Chondrocyte (in vitro differentiated cells): Measurements from ENCODE around the gene UBE2L3. TPM values are rescaled to one million over a fixed set of nuclear protein-coding genes. Genes with fewer than 3 reads are reported as not detected.

Source experiments
- DNase-seq: peaks from one replicate; pipeline ENCODE4 v3.0.0; 2021; ENCODE audit warnings: mixed read lengths, low spot score
- H3K27ac Mint-ChIP-seq: one replicate; pipeline ENCODE4 v1.8.0; 2021; ENCODE audit warnings: mild to moderate bottlenecking, moderate library complexity, mixed read lengths; ENCODE audit not compliant: unreplicated experiment
- H3K27me3 Mint-ChIP-seq: 2 replicates; pipeline ENCODE4 v1.8.0; 2021; ENCODE audit warnings: low read depth, mixed read lengths
- H3K36me3 Mint-ChIP-seq: 2 replicates; pipeline ENCODE4 v1.8.0; 2021; ENCODE audit warnings: low read depth, mixed read lengths
- H3K4me1 Mint-ChIP-seq: 2 replicates; pipeline ENCODE4 v1.8.0; 2021; ENCODE audit warnings: low read depth, mild to moderate bottlenecking, mixed read lengths
- H3K4me3 Mint-ChIP-seq: one replicate; pipeline ENCODE4 v1.8.0; 2021; ENCODE audit warnings: mild to moderate bottlenecking, moderate library complexity, mixed read lengths; ENCODE audit not compliant: unreplicated experiment
- H3K9me3 Mint-ChIP-seq: 2 replicates; pipeline ENCODE4 v1.8.0; 2021; ENCODE audit warnings: low read depth, mixed read lengths
- total RNA-seq: library from RNA; stranded (reverse); gene quantifications from 3 replicates; pipeline ENCODE4 v1.2.1, GENCODE V29; 2021
- TF ChIP-seq, protein P1 (sequence below): fragments of 200-600 bp; sonication (generic); IDR thresholded peaks from 2 replicates; pipeline ENCODE4 v1.5.0; 2021; ENCODE audit warnings: antibody characterized with exemption, mild to moderate bottlenecking, moderate library complexity

UBE2L3 gene
- total RNA-seq, 1 donor from 2014 or later = 53.2 TPM

DNA sequence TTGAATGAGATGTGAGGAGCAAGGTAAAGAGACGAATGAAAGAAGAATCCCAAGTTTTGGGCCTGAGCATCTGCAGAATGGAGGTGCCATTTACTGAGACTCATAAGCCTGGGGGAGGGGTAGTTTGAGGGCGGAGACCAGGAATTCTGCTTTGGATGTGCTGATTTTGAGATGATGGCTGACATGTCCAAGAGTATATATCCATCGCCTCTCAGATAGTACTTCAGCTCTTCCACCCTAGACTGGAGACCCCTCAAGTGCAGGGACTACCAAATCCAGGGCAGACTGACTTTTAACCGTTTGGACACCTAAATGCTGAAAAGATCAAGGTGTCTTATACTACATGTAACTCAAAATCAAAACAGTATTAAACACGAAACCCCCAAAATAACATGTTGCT is 73.3 kb downstream of the UBE2L3 start:
- Mint-ChIP-seq H3K27ac (no peak overlapping the region), H3K27me3 (no peaks in the 10 kb centered on the region), H3K4me3 (peak overlapping the region; percentile 87), H3K4me1 (peaks cover 23% of the 10 kb centered on the region), H3K9me3 (no peaks in the 10 kb centered on the region), H3K36me3 (peaks cover 4% of the 10 kb centered on the region)
- TF ChIP-seq, protein P1, sequence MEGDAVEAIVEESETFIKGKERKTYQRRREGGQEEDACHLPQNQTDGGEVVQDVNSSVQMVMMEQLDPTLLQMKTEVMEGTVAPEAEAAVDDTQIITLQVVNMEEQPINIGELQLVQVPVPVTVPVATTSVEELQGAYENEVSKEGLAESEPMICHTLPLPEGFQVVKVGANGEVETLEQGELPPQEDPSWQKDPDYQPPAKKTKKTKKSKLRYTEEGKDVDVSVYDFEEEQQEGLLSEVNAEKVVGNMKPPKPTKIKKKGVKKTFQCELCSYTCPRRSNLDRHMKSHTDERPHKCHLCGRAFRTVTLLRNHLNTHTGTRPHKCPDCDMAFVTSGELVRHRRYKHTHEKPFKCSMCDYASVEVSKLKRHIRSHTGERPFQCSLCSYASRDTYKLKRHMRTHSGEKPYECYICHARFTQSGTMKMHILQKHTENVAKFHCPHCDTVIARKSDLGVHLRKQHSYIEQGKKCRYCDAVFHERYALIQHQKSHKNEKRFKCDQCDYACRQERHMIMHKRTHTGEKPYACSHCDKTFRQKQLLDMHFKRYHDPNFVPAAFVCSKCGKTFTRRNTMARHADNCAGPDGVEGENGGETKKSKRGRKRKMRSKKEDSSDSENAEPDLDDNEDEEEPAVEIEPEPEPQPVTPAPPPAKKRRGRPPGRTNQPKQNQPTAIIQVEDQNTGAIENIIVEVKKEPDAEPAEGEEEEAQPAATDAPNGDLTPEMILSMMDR = no peak
- no peak for DNase-seq

DNA sequence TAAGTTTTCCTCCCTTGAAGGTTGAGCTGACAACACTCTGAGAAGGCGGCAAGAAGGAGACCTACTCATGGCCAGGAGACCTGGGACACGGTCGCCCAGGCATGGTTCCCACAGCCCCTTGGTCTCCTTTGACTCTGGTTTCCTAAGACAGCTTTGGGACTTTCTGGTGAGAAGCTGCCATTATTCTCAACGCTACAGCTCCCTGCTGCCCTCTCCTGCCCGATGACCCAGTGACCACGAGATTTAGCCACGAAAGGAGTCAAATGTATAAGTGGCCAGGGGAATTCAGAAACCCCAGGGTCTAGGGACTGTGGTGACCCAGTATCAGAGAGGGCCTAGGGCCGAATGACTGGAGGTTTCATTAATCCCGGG is 73.9 kb downstream of the UBE2L3 start:
- Mint-ChIP-seq H3K9me3 (no peaks in the 10 kb centered on the region), H3K27me3 (no peaks in the 10 kb centered on the region), H3K4me1 (peaks cover 24% of the 10 kb centered on the region), H3K27ac (peak overlapping the region; percentile 90), H3K36me3 (peaks cover 4% of the 10 kb centered on the region), H3K4me3 (peak overlapping the region; percentile 87)
- no peak for DNase-seq
- TF ChIP-seq, protein P1 = peak; percentile 73

DNA sequence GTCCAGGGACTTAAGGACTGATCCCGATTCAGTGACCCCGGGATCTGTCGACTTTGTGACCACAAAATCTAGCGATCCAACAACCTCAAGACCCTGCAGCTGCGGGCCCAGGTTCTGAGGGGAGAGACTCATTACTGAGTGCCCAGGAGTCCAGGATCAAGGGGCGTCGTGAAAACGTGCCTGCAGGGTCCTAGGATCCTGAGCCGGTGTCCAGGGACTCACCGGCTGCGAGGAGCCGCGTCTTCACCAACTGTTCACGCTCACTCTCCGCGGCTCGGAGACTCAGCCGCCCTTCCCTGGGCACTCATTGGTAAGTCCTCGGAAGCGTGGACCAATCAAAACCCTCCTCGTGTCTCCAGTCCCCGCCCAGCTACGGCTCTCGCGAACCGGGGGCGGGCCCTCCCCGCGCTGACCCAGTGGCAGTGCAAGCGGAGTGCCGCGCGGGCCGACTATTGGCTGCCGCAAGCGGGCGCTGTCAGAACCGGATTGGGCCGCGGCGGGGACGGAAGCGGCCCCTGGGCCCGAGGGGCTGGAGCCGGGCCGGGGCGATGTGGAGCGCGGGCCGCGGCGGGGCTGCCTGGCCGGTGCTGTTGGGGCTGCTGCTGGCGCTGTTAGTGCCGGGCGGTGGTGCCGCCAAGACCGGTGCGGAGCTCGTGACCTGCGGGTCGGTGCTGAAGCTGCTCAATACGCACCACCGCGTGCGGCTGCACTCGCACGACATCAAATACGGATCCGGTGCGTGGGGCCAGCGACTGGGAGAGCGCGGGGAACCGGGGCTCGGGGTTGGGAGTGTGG is 74.5 kb downstream of the UBE2L3 start, which contains the start of gene SDF2L1:
Gene SDF2L1 (plus strand): TSS at position 514 of the 795 bp plus-strand sequence. CDS start 35 bp downstream, at position 549.
- TF ChIP-seq, protein P1 = peak; percentile 58

DNA sequence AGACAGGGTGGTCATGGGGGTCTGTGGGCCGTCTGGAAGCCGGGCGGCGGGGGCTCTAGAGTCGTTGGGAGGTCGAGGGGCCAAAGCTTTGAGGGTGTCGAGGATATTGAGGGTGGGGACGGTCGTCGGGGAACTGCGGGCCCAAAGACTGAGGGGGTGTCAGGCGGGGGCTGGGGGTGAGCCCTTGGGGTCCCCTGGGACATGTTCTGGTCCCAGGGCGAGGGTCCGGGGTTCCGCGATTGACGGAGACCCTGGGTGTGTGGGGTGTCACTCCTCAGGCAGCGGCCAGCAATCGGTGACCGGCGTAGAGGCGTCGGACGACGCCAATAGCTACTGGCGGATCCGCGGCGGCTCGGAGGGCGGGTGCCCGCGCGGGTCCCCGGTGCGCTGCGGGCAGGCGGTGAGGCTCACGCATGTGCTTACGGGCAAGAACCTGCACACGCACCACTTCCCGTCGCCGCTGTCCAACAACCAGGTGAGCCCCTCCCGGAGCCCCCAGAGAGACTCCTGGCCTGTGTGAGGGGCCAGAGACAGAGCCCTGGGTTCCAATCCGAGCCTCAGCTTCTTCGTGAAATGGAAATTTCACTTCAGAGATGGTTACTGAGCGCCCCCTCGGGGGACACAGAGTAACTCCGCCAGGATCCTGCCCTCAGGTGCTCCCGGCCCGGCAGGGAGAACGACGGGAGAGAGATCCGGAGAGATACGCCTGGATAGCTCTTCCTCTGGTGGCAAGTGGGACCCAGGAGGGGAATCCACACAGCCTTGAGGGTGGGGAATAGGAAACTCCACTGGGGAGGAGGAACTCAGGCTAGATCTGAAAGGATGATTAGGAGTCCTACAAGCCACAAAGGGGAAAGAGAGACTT is 75.3 kb downstream of the UBE2L3 start:
- no peak for DNase-seq

More for the DNA sequence above, 74.5 kb downstream of the UBE2L3 start, which contains the start of gene SDF2L1:
- H3K36me3 Mint-ChIP-seq = peaks cover 4% of the 10 kb centered on the region
- H3K27ac Mint-ChIP-seq = peak within 1 kb of the TSS; percentile 90
- peak within 1 kb of the TSS; percentile 87 for H3K4me3 Mint-ChIP-seq
- DNase-seq = peak; percentile 99
- no peaks in the 10 kb centered on the region for H3K9me3 Mint-ChIP-seq
- peaks cover 29% of the 10 kb centered on the region for H3K4me1 Mint-ChIP-seq
- H3K27me3 Mint-ChIP-seq = no peaks in the 10 kb centered on the region

More for the DNA sequence above, 75.3 kb downstream of the UBE2L3 start:
- H3K9me3 Mint-ChIP-seq = no peaks in the 10 kb centered on the region
- peaks cover 29% of the 10 kb centered on the region for H3K4me1 Mint-ChIP-seq
- peak overlapping the region; percentile 90 for H3K27ac Mint-ChIP-seq
- TF ChIP-seq, protein P1 = peak; percentile 84
- H3K36me3 Mint-ChIP-seq = peaks cover 4% of the 10 kb centered on the region
- H3K4me3 Mint-ChIP-seq = peak overlapping the region; percentile 87
- H3K27me3 Mint-ChIP-seq = no peaks in the 10 kb centered on the region
